ENCODE results near the gene PDP2.

The PDP2 gene

GRCh38 chr16:66902648-66903543 lies 22.6 kb downstream of the PDP2 start:
- no peak overlapping the region for H3K4ac ChIP-seq (ENCODE audit: low read length)
- no peak overlapping the region for H3K23ac ChIP-seq (ENCODE audit: low read depth, low read length, poor library complexity)
- no peak overlapping the region for H3K4me2 ChIP-seq (ENCODE audit: insufficient read depth, low read length, poor library complexity, severe bottlenecking)
- DNase-seq (ENCODE audit: low spot score): no peak
- H3K4me3 ChIP-seq (ENCODE audit: low read length in 2 of 2): no peak overlapping the region
- H2BK5ac ChIP-seq (ENCODE audit: low read length): no peak overlapping the region
- no peak overlapping the region for H3K27ac ChIP-seq (replicated peaks; ENCODE audit: low read length)
- H2BK15ac ChIP-seq (ENCODE audit: low read length): no peak overlapping the region
- no peak overlapping the region for H2AK5ac ChIP-seq (ENCODE audit: low read depth, low read length)
- H2BK120ac ChIP-seq (ENCODE audit: low read depth, low read length): no peak overlapping the region
- no peaks in the 10 kb centered on the region for H3K36me3 ChIP-seq (replicated peaks in 1 of 2; ENCODE audit: control insufficient read depth in 2 of 2, insufficient read depth in 2 of 2, low read length in 2 of 2)
- H3K14ac ChIP-seq (ENCODE audit: low read length): no peak overlapping the region
- peaks cover 0 to 36% (median 0%) of the 10 kb centered on the region in 3 experiments for H3K27me3 ChIP-seq (ENCODE audit: control insufficient read depth in 3 of 3, insufficient read depth in 3 of 3, low read depth in 1 of 3, low read length in 3 of 3)
- no peak overlapping the region for H2AFZ ChIP-seq (ENCODE audit: low read length)
- no peak overlapping the region for H3K9ac ChIP-seq (ENCODE audit: low read depth, low read length, poor library complexity)
- no peaks in the 10 kb centered on the region for H3K9me3 ChIP-seq (replicated peaks in 1 of 2; ENCODE audit: control insufficient read depth in 2 of 2, insufficient read depth in 1 of 2, low read depth in 1 of 2, low read length in 2 of 2)
- H4K91ac ChIP-seq (ENCODE audit: low read depth, low read length, poor library complexity): no peak overlapping the region
- H2BK12ac ChIP-seq (ENCODE audit: low read length): no peak overlapping the region
- H3K4me1 ChIP-seq (ENCODE audit: control insufficient read depth in 2 of 2, insufficient read depth in 1 of 2, low read depth in 1 of 2, low read length in 2 of 2): peaks cover 6 to 20% of the 10 kb centered on the region in 2 donors
- no peaks in the 10 kb centered on the region for H3K79me1 ChIP-seq (ENCODE audit: low read depth, low read length)
- no CpG with 5 or more reads among the region's 14 CpGs for WGBS, 2 donors (ENCODE audit: extremely low coverage in 2 of 2, insufficient read length in 2 of 2, insufficient replicate concordance in 1 of 2)
- no peak overlapping the region for H4K8ac ChIP-seq (ENCODE audit: low read depth, low read length)
- no peak overlapping the region for H3K18ac ChIP-seq (ENCODE audit: low read length)

GRCh38 chr16:66903544-66904427 lies 23.5 kb downstream of the PDP2 start:
- Histone ChIP-seq H2BK12ac (ENCODE audit: low read length) (no peak overlapping the region), H2BK5ac (ENCODE audit: low read length) (no peak overlapping the region), H4K8ac (ENCODE audit: low read depth, low read length) (no peak overlapping the region), H3K4me3 (ENCODE audit: low read length in 2 of 2) (no peak overlapping the region), H3K18ac (ENCODE audit: low read length) (peak overlapping the region; percentile 21), H2AK5ac (ENCODE audit: low read depth, low read length) (no peak overlapping the region), H4K91ac (ENCODE audit: low read depth, low read length, poor library complexity) (no peak overlapping the region), H3K27me3 (ENCODE audit: control insufficient read depth in 3 of 3, insufficient read depth in 3 of 3, low read depth in 1 of 3, low read length in 3 of 3) (peaks cover 0 to 41% (median 0%) of the 10 kb centered on the region in 3 experiments), H3K23ac (ENCODE audit: low read depth, low read length, poor library complexity) (no peak overlapping the region), H3K4me2 (ENCODE audit: insufficient read depth, low read length, poor library complexity, severe bottlenecking) (no peak overlapping the region), H2BK120ac (ENCODE audit: low read depth, low read length) (no peak overlapping the region), H3K4me1 (ENCODE audit: control insufficient read depth in 2 of 2, insufficient read depth in 1 of 2, low read depth in 1 of 2, low read length in 2 of 2) (peaks cover 6 to 20% of the 10 kb centered on the region in 2 donors), H3K9me3 (replicated peaks in 1 of 2; ENCODE audit: control insufficient read depth in 2 of 2, insufficient read depth in 1 of 2, low read depth in 1 of 2, low read length in 2 of 2) (no peaks in the 10 kb centered on the region), H2BK15ac (ENCODE audit: low read length) (no peak overlapping the region), H3K27ac (replicated peaks; ENCODE audit: low read length) (no peak overlapping the region), H3K14ac (ENCODE audit: low read length) (no peak overlapping the region), H3K79me1 (ENCODE audit: low read depth, low read length) (no peaks in the 10 kb centered on the region), H3K4ac (ENCODE audit: low read length) (no peak overlapping the region), H3K36me3 (replicated peaks in 1 of 2; ENCODE audit: control insufficient read depth in 2 of 2, insufficient read depth in 2 of 2, low read length in 2 of 2) (no peaks in the 10 kb centered on the region), H3K9ac (ENCODE audit: low read depth, low read length, poor library complexity) (no peak overlapping the region), H2AFZ (ENCODE audit: low read length) (no peak overlapping the region)
- no CpG with 5 or more reads among the region's 11 CpGs for whole genome bisulfite sequencing, 2 donors (ENCODE audit: extremely low coverage in 2 of 2, insufficient read length in 2 of 2, insufficient replicate concordance in 1 of 2)
- no peak for DNase-seq (ENCODE audit: low spot score)

- Histone ChIP-seq H4K91ac (ENCODE audit: low read depth, low read length, poor library complexity) (no peak overlapping the region), H2AK5ac (ENCODE audit: low read depth, low read length) (no peak overlapping the region), H3K4ac (ENCODE audit: low read length) (no peak overlapping the region), H3K18ac (ENCODE audit: low read length) (peak overlapping the region; percentile 9), H2AFZ (ENCODE audit: low read length) (no peak overlapping the region), H3K9ac (ENCODE audit: low read depth, low read length, poor library complexity) (no peak overlapping the region), H3K4me3 (ENCODE audit: low read length in 2 of 2) (no peak overlapping the region), H2BK12ac (ENCODE audit: low read length) (no peak overlapping the region), H2BK120ac (ENCODE audit: low read depth, low read length) (no peak overlapping the region), H3K36me3 (replicated peaks in 1 of 2; ENCODE audit: control insufficient read depth in 2 of 2, insufficient read depth in 2 of 2, low read length in 2 of 2) (no peaks in the 10 kb centered on the region), H2BK5ac (ENCODE audit: low read length) (no peak overlapping the region), H3K27ac (replicated peaks; ENCODE audit: low read length) (no peak overlapping the region), H2BK15ac (ENCODE audit: low read length) (no peak overlapping the region), H4K8ac (ENCODE audit: low read depth, low read length) (no peak overlapping the region), H3K14ac (ENCODE audit: low read length) (no peak overlapping the region), H3K4me2 (ENCODE audit: insufficient read depth, low read length, poor library complexity, severe bottlenecking) (no peak overlapping the region), H3K23ac (ENCODE audit: low read depth, low read length, poor library complexity) (no peak overlapping the region), H3K27me3 (ENCODE audit: control insufficient read depth in 3 of 3, insufficient read depth in 3 of 3, low read depth in 1 of 3, low read length in 3 of 3) (peaks cover 0 to 41% (median 0%) of the 10 kb centered on the region in 3 experiments), H3K4me1 (ENCODE audit: control insufficient read depth in 2 of 2, insufficient read depth in 1 of 2, low read depth in 1 of 2, low read length in 2 of 2) (peaks cover 6 to 16% of the 10 kb centered on the region in 2 donors), H3K9me3 (replicated peaks in 1 of 2; ENCODE audit: control insufficient read depth in 2 of 2, insufficient read depth in 1 of 2, low read depth in 1 of 2, low read length in 2 of 2) (no peaks in the 10 kb centered on the region), H3K79me1 (ENCODE audit: low read depth, low read length) (no peaks in the 10 kb centered on the region)
- WGBS, 2 donors (ENCODE audit: extremely low coverage in 2 of 2, insufficient read length in 2 of 2, insufficient replicate concordance in 1 of 2): no CpG with 5 or more reads among the region's 13 CpGs
- no peak for DNase-seq (ENCODE audit: low spot score)
Measured at GRCh38 chr16:66904428-66904845, 24.1 kb downstream of the PDP2 start.

All from neuronal stem cell (in vitro differentiated cells).